ENCODE data around the gene GSTT2.

Gene GSTT2

DNA sequence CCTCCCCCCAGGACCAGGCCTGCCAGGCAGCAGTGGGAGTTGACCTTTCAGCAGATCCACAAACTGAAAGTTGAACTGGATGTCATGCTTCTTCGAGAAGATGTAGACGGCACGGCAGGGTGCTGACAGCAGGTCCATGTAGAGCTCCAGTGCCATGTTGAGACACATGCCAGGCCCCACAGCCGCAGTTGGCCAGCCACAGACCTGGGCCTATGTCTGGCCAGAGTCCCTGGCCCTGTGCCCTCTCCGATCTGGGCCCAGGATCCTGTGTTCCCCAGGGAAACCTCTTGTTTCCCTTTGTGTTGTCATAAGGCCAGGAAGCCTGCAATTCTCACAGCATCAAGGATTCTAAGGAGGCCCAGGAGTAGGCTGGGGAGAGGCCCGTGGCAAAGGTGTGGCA, 25.3 kb downstream of the GSTT2 start, which contains the start of gene GSTT4:
GSTT4 (minus strand) TSS at position 253 of the 400 bp plus-strand sequence; CDS start at position 156, 97 bp downstream.
- TF ChIP-seq, protein P1, sequence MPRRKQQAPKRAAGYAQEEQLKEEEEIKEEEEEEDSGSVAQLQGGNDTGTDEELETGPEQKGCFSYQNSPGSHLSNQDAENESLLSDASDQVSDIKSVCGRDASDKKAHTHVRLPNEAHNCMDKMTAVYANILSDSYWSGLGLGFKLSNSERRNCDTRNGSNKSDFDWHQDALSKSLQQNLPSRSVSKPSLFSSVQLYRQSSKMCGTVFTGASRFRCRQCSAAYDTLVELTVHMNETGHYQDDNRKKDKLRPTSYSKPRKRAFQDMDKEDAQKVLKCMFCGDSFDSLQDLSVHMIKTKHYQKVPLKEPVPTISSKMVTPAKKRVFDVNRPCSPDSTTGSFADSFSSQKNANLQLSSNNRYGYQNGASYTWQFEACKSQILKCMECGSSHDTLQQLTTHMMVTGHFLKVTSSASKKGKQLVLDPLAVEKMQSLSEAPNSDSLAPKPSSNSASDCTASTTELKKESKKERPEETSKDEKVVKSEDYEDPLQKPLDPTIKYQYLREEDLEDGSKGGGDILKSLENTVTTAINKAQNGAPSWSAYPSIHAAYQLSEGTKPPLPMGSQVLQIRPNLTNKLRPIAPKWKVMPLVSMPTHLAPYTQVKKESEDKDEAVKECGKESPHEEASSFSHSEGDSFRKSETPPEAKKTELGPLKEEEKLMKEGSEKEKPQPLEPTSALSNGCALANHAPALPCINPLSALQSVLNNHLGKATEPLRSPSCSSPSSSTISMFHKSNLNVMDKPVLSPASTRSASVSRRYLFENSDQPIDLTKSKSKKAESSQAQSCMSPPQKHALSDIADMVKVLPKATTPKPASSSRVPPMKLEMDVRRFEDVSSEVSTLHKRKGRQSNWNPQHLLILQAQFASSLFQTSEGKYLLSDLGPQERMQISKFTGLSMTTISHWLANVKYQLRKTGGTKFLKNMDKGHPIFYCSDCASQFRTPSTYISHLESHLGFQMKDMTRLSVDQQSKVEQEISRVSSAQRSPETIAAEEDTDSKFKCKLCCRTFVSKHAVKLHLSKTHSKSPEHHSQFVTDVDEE (CRISPR knock-in tag; IDR thresholded peaks at IDR 0.05), result no peak
- TF ChIP-seq RARB (CRISPR knock-in tag; IDR thresholded peaks at IDR 0.05) (no peak), CSDC2 (CRISPR knock-in tag; IDR thresholded peaks at IDR 0.05) (no peak), ZFP30 (CRISPR knock-in tag; IDR thresholded peaks at IDR 0.05) (no peak), PPARA (CRISPR knock-in tag; IDR thresholded peaks at IDR 0.05; ENCODE audit: borderline replicate concordance) (no peak), GLIS3 (CRISPR knock-in tag; IDR thresholded peaks at IDR 0.05) (no peak), ZC3H10 (CRISPR knock-in tag; IDR thresholded peaks at IDR 0.05) (no peak), ARNTL (CRISPR knock-in tag; IDR thresholded peaks at IDR 0.05; ENCODE audit: borderline replicate concordance, low read depth) (no peak), ZFP3 (CRISPR knock-in tag; IDR thresholded peaks at IDR 0.05) (no peak), BACH2 (CRISPR knock-in tag; IDR thresholded peaks at IDR 0.05; ENCODE audit: borderline replicate concordance) (no peak), TOX (CRISPR knock-in tag; IDR thresholded peaks at IDR 0.05; ENCODE audit: borderline replicate concordance) (no peak), POU6F1 (CRISPR knock-in tag; IDR thresholded peaks at IDR 0.05; ENCODE audit: borderline replicate concordance, low read depth) (no peak), PATZ1 (CRISPR knock-in tag; IDR thresholded peaks at IDR 0.05; ENCODE audit: borderline replicate concordance) (no peak), OSR1 (CRISPR knock-in tag; IDR thresholded peaks at IDR 0.05) (no peak), ZNF8 (CRISPR knock-in tag; IDR thresholded peaks at IDR 0.05) (no peak), ESRRG (CRISPR knock-in tag; IDR thresholded peaks at IDR 0.05) (no peak), SNAI2 (CRISPR knock-in tag; IDR thresholded peaks at IDR 0.05) (no peak), TCF4 (CRISPR knock-in tag; IDR thresholded peaks at IDR 0.05; ENCODE audit: borderline replicate concordance) (no peak), ISL1 (CRISPR knock-in tag; IDR thresholded peaks at IDR 0.05) (no peak), CREB5 (CRISPR knock-in tag; IDR thresholded peaks at IDR 0.05; ENCODE audit: low read depth) (no peak)
- no peak for ATAC-seq

- ATAC-seq, result no peak
- TF ChIP-seq ISL1 (CRISPR knock-in tag; IDR thresholded peaks at IDR 0.05), result no peak
- no peak for TF ChIP-seq OSR1 (CRISPR knock-in tag; IDR thresholded peaks at IDR 0.05)
- TF ChIP-seq TCF4 (CRISPR knock-in tag; IDR thresholded peaks at IDR 0.05; ENCODE audit: borderline replicate concordance), result no peak
- no peak for TF ChIP-seq CSRNP3 (CRISPR knock-in tag; IDR thresholded peaks at IDR 0.05)
- TF ChIP-seq BACH2 (CRISPR knock-in tag; IDR thresholded peaks at IDR 0.05; ENCODE audit: borderline replicate concordance), result no peak
- no peak for TF ChIP-seq PATZ1 (CRISPR knock-in tag; IDR thresholded peaks at IDR 0.05; ENCODE audit: borderline replicate concordance)
- TF ChIP-seq, protein P1 (CRISPR knock-in tag; IDR thresholded peaks at IDR 0.05), result no peak
- no peak for TF ChIP-seq PPARA (CRISPR knock-in tag; IDR thresholded peaks at IDR 0.05; ENCODE audit: borderline replicate concordance)
- TF ChIP-seq ZC3H10 (CRISPR knock-in tag; IDR thresholded peaks at IDR 0.05), result no peak
- no peak for TF ChIP-seq ZFP3 (CRISPR knock-in tag; IDR thresholded peaks at IDR 0.05)
- TF ChIP-seq ESRRG (CRISPR knock-in tag; IDR thresholded peaks at IDR 0.05), result no peak
- no peak for TF ChIP-seq ZNF70 (CRISPR knock-in tag; IDR thresholded peaks at IDR 0.05)
- TF ChIP-seq CREB5 (CRISPR knock-in tag; IDR thresholded peaks at IDR 0.05; ENCODE audit: low read depth), result no peak
- no peak for TF ChIP-seq CSDC2 (CRISPR knock-in tag; IDR thresholded peaks at IDR 0.05)
Observed at GRCh38 chr22:24006207-24006913, 26.4 kb downstream of the GSTT2 start.
